Transverse colon (tissue), 4 donors: Measurements from ENCODE around the gene SLC22A3. TPM values are rescaled to one million over a fixed set of nuclear protein-coding genes. Genes with fewer than 3 reads are reported as not detected.

Experiments used
- DNase-seq: peaks from one replicate; pipeline ENCODE4 v3.0.0-alpha.2; 2019
- H3K27ac ChIP-seq, 4 donors: fragments of 200-600 bp; sonication (generic); 2 replicates each; pipeline ENCODE4 v1.5.1; 2016 to 2018; ENCODE audit warnings: inconsistent platforms in 4 of 4
- H3K27me3 ChIP-seq: fragments of 200-600 bp; sonication (generic); 2 replicates; pipeline ENCODE4 v1.5.1; 2017; ENCODE audit warnings: inconsistent platforms
- H3K36me3 ChIP-seq, 4 donors: fragments of 200-600 bp; sonication (generic); 2 replicates each; pipeline ENCODE4 v1.5.1; 2017 to 2019; ENCODE audit warnings: inconsistent platforms in 4 of 4
- H3K4me1 ChIP-seq, 4 donors: fragments of 200-600 bp; sonication (generic); 2 replicates each; pipeline ENCODE4 v1.5.1; 2017 to 2020; ENCODE audit warnings: inconsistent platforms in 4 of 4
- H3K4me3 ChIP-seq, 4 donors: fragments of 200-600 bp; sonication (generic); 1 replicate in 1 of 4; 2 replicates in 3 of 4; pipeline versions ENCODE4 v1.5.1 to v1.6.1; 2017 to 2019; ENCODE audit warnings: inconsistent platforms in 4 of 4
- H3K9me3 ChIP-seq, 2 donors: fragments of 200-600 bp; sonication (generic); 2 replicates each; pipeline ENCODE4 v1.5.1; 2017 to 2019; ENCODE audit warnings: inconsistent platforms in 2 of 2
- EP300 ChIP-seq: sonication (generic); formaldehyde crosslinking; IDR thresholded peaks from one replicate; pipeline ENCODE4 v1.6.1; 2017; ENCODE audit warnings: antibody characterized with exemption, low read depth
- POLR2A ChIP-seq: fragments of 450-650 bp; IDR thresholded peaks from one replicate; pipeline ENCODE4 v1.6.1; 2016; ENCODE audit warnings: antibody characterized with exemption, mild to moderate bottlenecking, moderate library complexity
- POLR2AphosphoS5 ChIP-seq, 3 donors: sonication (generic); formaldehyde crosslinking; IDR thresholded peaks; one replicate each; pipeline ENCODE4 v1.6.1; 2016; ENCODE audit warnings: antibody characterized with exemption in 3 of 3
- WGBS, 2 donors: methylation state at CpG; one replicate each; pipeline ENCODE4 v1.1.5; 2018; ENCODE audit warnings: low coverage in 1 of 2; 5-methylcytosine and 5-hydroxymethylcytosine counted together
- in situ Hi-C, 4 donors: fragments of 200-750 bp; cut with MboI; loops; one replicate each; pipeline versions ENCODE4 v1.15.0 to v1.15.1; 2017; ENCODE audit warnings: low sequenced_read_pairs in 3 of 4, low pct_ligation_motif_present in 1 of 4, low pct_unique_long_range_greater_than_20kb in 1 of 4
- intact Hi-C: fragments of 100-400 bp; cut with DNase I; formaldehyde crosslinking; loops from one replicate; pipeline ENCODE4 v1.15.1; 2023; ENCODE audit warnings: low total_unique reads
- total RNA-seq, 4 donors: library from RNA; depleted of rRNA; stranded (reverse); fragments of >200 nt; gene quantifications; one replicate each; pipeline ENCODE4 v1.1.0, GENCODE V29; 2016
- TF ChIP-seq, protein P1 (sequence below), 5 experiments: fragments of 200-600 bp in 3 of 5; fragments of 450-650 bp in 2 of 5; sonication (generic) in 3 of 5; IDR thresholded peaks; 1 replicate in 2 of 5; 2 replicates in 3 of 5; pipeline ENCODE4 v1.5.1; 2016 to 2017; ENCODE audit warnings: antibody characterized with exemption in 5 of 5, inconsistent platforms in 3 of 5, mild to moderate bottlenecking in 2 of 5, moderate library complexity in 1 of 5

Gene SLC22A3
- total RNA-seq, 4 donors from 2014 or later, result 4.5 to 12.0 (median 6.9) TPM

DNA sequence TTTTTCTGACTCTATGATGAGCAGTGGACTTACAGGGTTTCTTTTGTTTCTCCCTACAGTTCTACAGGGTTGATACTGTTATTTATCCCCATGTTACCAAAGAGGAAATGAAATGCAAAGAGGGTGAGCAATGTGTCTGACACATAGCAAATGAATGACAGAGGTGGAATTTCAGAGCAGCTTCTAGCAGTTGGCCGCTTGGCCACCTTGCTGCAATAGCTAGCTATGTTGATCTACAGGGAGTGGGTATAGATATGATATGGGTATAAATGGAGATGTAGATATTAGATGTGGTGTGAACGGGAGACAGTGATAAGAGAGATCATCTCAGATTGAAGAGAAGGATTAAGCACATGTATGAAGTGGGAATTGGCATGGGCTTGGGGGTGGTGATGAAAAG, 10.9 kb upstream of the SLC22A3 start:
- in situ Hi-C loops, result no loop called here

DNA sequence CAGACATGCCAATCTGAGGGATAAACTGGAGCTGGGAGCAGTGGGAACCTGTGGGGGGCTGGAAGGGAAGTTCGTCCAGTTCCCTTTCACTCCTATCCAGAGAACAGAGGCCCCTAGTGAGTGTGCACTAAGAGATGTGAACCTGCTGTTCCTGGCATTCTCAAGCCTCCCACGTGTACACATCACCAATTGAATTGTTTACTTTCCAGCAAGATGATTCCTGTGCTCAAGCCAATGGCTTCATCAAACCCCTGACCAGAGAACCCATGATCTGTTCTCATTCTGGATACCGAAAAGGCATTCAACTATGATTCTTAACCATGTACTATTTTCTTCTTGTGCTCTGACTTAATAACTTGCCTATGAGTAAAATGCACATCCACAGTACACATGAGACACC, 10.2 kb upstream of the SLC22A3 start:
- 74 to 100% methylated on average over 1 to 3 of the region's 3 CpGs for WGBS, 2 donors
- H3K4me3 ChIP-seq, result no peak overlapping the region
- H3K27ac ChIP-seq, result no peak overlapping the region
- H3K4me1 ChIP-seq, result no peaks in the 10 kb centered on the region
- no peak for DNase-seq
- no peaks in the 10 kb centered on the region for H3K36me3 ChIP-seq
- no peak for TF ChIP-seq POLR2AphosphoS5 (IDR thresholded peaks at IDR 0.05)
- no peak for TF ChIP-seq EP300
- TF ChIP-seq POLR2A, result no peak
- TF ChIP-seq, protein P1, sequence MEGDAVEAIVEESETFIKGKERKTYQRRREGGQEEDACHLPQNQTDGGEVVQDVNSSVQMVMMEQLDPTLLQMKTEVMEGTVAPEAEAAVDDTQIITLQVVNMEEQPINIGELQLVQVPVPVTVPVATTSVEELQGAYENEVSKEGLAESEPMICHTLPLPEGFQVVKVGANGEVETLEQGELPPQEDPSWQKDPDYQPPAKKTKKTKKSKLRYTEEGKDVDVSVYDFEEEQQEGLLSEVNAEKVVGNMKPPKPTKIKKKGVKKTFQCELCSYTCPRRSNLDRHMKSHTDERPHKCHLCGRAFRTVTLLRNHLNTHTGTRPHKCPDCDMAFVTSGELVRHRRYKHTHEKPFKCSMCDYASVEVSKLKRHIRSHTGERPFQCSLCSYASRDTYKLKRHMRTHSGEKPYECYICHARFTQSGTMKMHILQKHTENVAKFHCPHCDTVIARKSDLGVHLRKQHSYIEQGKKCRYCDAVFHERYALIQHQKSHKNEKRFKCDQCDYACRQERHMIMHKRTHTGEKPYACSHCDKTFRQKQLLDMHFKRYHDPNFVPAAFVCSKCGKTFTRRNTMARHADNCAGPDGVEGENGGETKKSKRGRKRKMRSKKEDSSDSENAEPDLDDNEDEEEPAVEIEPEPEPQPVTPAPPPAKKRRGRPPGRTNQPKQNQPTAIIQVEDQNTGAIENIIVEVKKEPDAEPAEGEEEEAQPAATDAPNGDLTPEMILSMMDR (IDR thresholded peaks at IDR 0.05), result no peak
- H3K27me3 ChIP-seq, result no peaks in the 10 kb centered on the region
- intact Hi-C loops (no loop called here), in situ Hi-C loops (no loop called here)
- H3K9me3 ChIP-seq, result no peaks in the 10 kb centered on the region

More for the DNA sequence above, 10.9 kb upstream of the SLC22A3 start:
- 67 to 96% methylated on average over 2 of the region's 2 CpGs for WGBS, 2 donors
- TF ChIP-seq POLR2AphosphoS5 (IDR thresholded peaks at IDR 0.05), result no peak
- TF ChIP-seq, protein P1 (IDR thresholded peaks at IDR 0.05), result no peak
- Histone ChIP-seq H3K4me3 (no peak overlapping the region), H3K27me3 (no peaks in the 10 kb centered on the region), H3K9me3 (no peaks in the 10 kb centered on the region), H3K27ac (no peak overlapping the region), H3K4me1 (no peaks in the 10 kb centered on the region), H3K36me3 (no peaks in the 10 kb centered on the region)
- intact Hi-C loops, result no loop called here
- no peak for DNase-seq

DNA sequence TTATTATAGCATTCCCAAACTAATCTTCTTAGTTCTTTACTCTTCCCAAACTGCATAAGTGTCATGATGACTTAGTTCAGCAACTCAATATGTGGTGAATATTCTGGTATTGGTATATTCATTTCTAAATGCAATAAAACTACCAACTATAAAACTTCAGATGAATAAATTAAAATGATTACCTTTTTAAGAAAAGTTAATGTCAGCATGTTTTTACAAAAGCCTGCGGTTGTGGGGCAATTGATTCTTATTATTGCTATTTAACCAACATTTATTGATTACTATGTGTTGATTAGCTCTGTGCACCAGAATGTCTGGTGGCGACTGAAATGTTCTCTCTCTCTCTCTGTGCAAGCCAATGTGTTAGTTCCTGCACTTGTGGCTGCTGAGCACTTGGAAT, 5.0 kb upstream of the SLC22A3 start:
- Histone ChIP-seq H3K27me3 (peaks cover 3% of the 10 kb centered on the region), H3K36me3 (no peaks in the 10 kb centered on the region), H3K4me1 (peaks cover 0 to 4% (median 0%) of the 10 kb centered on the region in 4 donors), H3K9me3 (no peaks in the 10 kb centered on the region), H3K4me3 (no peak overlapping the region), H3K27ac (no peak overlapping the region)
- intact Hi-C loops, result loop anchor here (2.0 kb wide), 1 partner anchor 48 kb away; no protein-coding TSS in a partner anchor
- no peak for DNase-seq
- in situ Hi-C loops, result no loop called here
- TF ChIP-seq, protein P1 (IDR thresholded peaks at IDR 0.05), result no peak
- TF ChIP-seq POLR2AphosphoS5 (IDR thresholded peaks at IDR 0.05) (no peak), EP300 (no peak), POLR2A (no peak)
- 86 to 95% methylated on average over 2 of the region's 2 CpGs for WGBS, 2 donors

DNA sequence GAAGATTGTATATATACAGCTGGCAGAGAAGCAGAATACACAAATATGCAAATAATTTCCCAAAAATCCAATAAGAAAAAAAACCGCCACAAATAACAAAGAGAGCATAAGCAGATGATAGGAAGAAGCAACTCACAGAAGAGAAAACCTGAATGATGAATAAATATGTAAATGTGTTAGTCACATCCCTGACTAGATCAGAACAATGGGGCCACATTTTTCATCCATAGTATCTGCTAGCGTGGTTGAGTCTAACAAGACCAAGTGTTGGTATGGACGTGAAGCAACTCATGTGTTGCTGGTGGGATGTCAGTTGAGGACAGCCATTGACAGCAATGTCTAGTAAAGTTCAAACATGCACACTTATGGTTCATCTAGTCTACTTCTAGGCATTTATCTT, 3.9 kb upstream of the SLC22A3 start:
- Histone ChIP-seq H3K27ac (no peak overlapping the region), H3K27me3 (peaks cover 7% of the 10 kb centered on the region), H3K4me1 (peaks cover 0 to 7% (median 3%) of the 10 kb centered on the region in 4 donors), H3K4me3 (no peak overlapping the region), H3K36me3 (no peaks in the 10 kb centered on the region), H3K9me3 (no peaks in the 10 kb centered on the region)
- intact Hi-C loops (no loop called here), in situ Hi-C loops (no loop called here)
- TF ChIP-seq EP300 (no peak), POLR2AphosphoS5 (IDR thresholded peaks at IDR 0.05) (no peak), POLR2A (no peak)
- TF ChIP-seq, protein P1 (IDR thresholded peaks at IDR 0.05), result no peak
- 87% methylated on average over 3 of the region's 3 CpGs for WGBS, 2 donors
- no peak for DNase-seq
